GM13977 (cell line): ENCODE results near the gene AK2.
"Not testable (repeated sequence)": the region's sequence is repeated elsewhere in the genome, so short reads cannot be mapped to it uniquely, and the experiment has no call there.

Experiments
- DNase-seq: peaks from one replicate; pipeline ENCODE4 v3.0.0; 2012; ENCODE audit warnings: low spot score
- CTCF ChIP-seq: IDR thresholded peaks from 2 replicates; pipeline ENCODE4 v1.5.1; 2012; ENCODE audit warnings: mild to moderate bottlenecking, control low read depth; ENCODE audit not compliant: insufficient read depth; ENCODE audit errors: extremely low read depth, missing control alignments
- in situ Hi-C: fragments of 300-500 bp; cut with MboI; formaldehyde crosslinking; loops from one replicate; pipeline ENCODE4 v1.12.0; 2022; ENCODE audit warnings: low sequenced_read_pairs, low pct_unique_long_range_greater_than_20kb, mixed read lengths, inconsistent platforms; ENCODE audit not compliant: unreplicated experiment

AK2 gene

GRCh38 chr1:33025180-33025569, 11.5 kb downstream of the AK2 start:
- in situ Hi-C loops = no loop called here
- no peak for DNase-seq
- no peak for TF ChIP-seq CTCF

GRCh38 chr1:33024430-33025179, 12.1 kb downstream of the AK2 start:
- DNase-seq, in situ Hi-C loops: not testable (repeated sequence)

DNA sequence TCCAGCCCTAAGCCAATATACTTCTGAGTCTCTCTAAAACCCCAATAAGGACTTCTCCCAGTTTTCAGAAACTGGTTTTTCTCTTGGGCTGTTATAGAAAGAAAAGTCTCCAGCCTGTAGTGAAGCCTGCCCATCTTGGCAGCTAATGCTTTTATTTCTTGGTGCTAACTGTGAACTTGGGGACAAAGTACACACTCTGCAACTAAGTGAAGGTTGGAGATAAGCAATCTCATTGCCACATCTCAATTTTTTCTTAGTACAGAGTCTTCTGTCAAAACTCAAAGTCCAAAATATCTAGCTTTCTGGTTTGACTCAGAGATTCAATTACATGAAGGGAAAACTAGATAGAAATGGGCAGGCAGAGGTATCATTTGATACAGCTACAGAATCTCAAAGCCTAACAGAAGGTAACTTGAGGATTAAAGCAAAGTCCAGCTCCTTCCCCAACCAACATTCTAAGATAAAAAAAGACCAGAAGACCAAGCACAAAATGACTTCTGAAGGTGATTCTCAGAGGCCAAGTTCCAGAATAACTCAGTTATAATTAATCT, 14.0 kb downstream of the AK2 start:
- in situ Hi-C loops = no loop called here
- TF ChIP-seq CTCF = no peak
- no peak for DNase-seq

DNA sequence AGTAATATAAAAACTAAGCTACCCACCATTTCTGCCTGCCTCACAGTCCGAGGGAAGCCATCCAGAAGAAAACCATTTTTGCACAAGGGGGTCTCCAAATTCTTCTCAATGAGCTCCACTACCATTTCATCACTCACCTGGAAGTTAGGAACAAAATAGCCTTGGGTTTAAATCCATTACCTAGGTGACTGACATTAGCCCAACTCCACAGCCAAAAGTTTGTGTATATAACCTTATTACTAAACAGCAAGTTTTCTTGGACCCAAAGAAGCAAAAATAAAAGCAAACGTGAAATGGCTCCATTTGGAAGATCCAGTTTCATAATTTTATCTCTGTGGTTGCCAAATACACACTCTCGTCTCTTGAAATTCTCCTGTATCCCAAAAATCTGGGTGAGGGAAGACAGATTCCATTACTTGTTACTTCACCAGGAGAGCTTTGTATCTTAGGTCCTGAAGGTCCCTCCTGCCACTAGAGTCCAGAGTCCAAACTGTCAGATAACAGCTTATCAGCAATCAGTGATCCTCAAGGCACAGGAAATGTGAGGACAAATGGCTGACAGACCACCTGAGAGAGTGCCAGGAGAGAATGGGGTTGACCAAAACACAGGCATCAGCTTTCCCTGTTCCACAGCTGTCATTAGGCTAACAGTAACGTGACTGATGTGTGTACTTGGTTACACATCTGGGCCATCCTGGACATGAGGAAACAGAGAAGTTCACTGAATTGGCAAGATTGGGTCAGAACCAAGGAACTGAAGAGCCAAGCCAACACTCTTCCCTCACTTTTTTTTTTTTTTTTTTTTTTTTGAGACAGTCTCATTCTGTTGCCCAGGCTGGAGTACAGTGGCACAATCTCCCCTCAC, 14.9 kb downstream of the AK2 start:
- in situ Hi-C loops = no loop called here
- no peak for DNase-seq
- no peak for TF ChIP-seq CTCF

DNA sequence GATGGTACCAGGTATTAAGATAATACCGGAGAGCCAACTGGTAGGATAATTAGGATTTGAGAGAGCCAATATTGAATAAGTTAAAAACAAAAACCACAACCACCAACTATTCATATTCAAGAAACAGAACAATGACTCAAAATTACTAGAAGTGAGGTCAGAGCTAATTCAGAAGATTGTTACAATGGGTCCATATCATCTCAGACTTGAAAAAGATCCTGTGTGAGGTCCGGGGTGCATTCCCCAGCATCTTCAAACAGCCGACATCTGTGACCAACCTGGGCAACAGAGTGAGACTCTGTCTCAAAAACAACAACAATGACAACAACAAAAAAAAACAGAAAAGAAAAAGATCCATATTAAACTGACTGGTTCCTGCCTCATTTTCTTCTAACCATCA, 18.6 kb downstream of the AK2 start:
- in situ Hi-C loops = no loop called here
- DNase-seq = no peak
- no peak for TF ChIP-seq CTCF

GRCh38 chr1:33017175-33017574, 19.5 kb downstream of the AK2 start:
- DNase-seq = no peak
- in situ Hi-C loops = no loop called here
- TF ChIP-seq CTCF = no peak

GRCh38 chr1:33015216-33015615, 21.5 kb downstream of the AK2 start:
- TF ChIP-seq CTCF = no peak
- DNase-seq = no peak
- in situ Hi-C loops = no loop called here
